Smooth muscle cell (in vitro differentiated cells): Measurements from ENCODE around the gene USP9X. TPM values are rescaled to one million over a fixed set of nuclear protein-coding genes. Genes with fewer than 3 reads are reported as not detected.

Experiments
- DNase-seq: peaks from one replicate; lab custom pipeline; 2025; ENCODE audit not compliant: unreplicated experiment; lab: John Stamatoyannopoulos, UW
- H2AFZ ChIP-seq: fragments of 200-600 bp; sonication (generic); 2 replicates; pipeline ENCODE4 v1.6.0; 2016; ENCODE audit warnings: antibody characterized with exemption, low read depth, mild to moderate bottlenecking
- H3F3A ChIP-seq: fragments of 200-600 bp; sonication (generic); 2 replicates; pipeline ENCODE4 v1.6.0; 2017; ENCODE audit warnings: antibody characterized with exemption, low read depth
- H3K27ac ChIP-seq: fragments of 200-600 bp; sonication (generic); 2 replicates; pipeline ENCODE4 v1.5.1; 2016; ENCODE audit warnings: low read depth, mild to moderate bottlenecking
- H3K27me3 ChIP-seq: fragments of 200-600 bp; sonication (generic); 2 replicates; pipeline ENCODE4 v1.6.1; 2016; ENCODE audit warnings: low read depth, mild to moderate bottlenecking
- H3K36me3 ChIP-seq: fragments of 200-600 bp; sonication (generic); 2 replicates; pipeline ENCODE4 v1.5.1; 2016; ENCODE audit warnings: low read depth
- H3K4me1 ChIP-seq: fragments of 200-600 bp; sonication (generic); 2 replicates; pipeline ENCODE4 v1.5.1; 2016; ENCODE audit warnings: low read depth
- H3K4me2 ChIP-seq: fragments of 200-600 bp; sonication (generic); 2 replicates; pipeline ENCODE4 v1.6.0; 2016; ENCODE audit warnings: mild to moderate bottlenecking
- H3K4me3 ChIP-seq: fragments of 200-600 bp; sonication (generic); 2 replicates; pipeline ENCODE4 v1.5.1; 2016; ENCODE audit warnings: mild to moderate bottlenecking
- H3K79me2 ChIP-seq: fragments of 200-600 bp; sonication (generic); 2 replicates; pipeline ENCODE4 v1.6.0; 2016; ENCODE audit warnings: low read depth, mild to moderate bottlenecking
- H3K9ac ChIP-seq: fragments of 200-600 bp; sonication (generic); 2 replicates; pipeline ENCODE4 v1.6.0; 2016; ENCODE audit warnings: low read depth
- H3K9me3 ChIP-seq: fragments of 200-600 bp; sonication (generic); replicated peaks from 2 replicates; pipeline ENCODE4 v1.5.1; 2016; ENCODE audit warnings: low read depth
- H4K20me1 ChIP-seq: fragments of 200-600 bp; sonication (generic); 2 replicates; pipeline ENCODE4 v1.6.0; 2016; ENCODE audit warnings: low read depth
- CTCF ChIP-seq: fragments of 200-600 bp; sonication (generic); IDR thresholded peaks from 2 replicates; pipeline ENCODE4 v1.5.1; 2017; ENCODE audit warnings: borderline replicate concordance, mild to moderate bottlenecking, antibody characterized with exemption; ENCODE audit not compliant: insufficient read depth, poor library complexity, severe bottlenecking
- WGBS: methylation state at CpG from one replicate; pipeline ENCODE4 v1.1.7; 2016; ENCODE audit warnings: low lambda C conversion rate; 5-methylcytosine and 5-hydroxymethylcytosine counted together
- polyA plus RNA-seq: library from polyadenylated mRNA; unstranded; fragments of >200 nt; fragmentation: Nextera tagmentation; extraction: Ambion mirVana; gene quantifications from 2 replicates; pipeline ENCODE4 v1.2.1, GENCODE V29; 2016
- total RNA-seq: library from RNA; depleted of rRNA; stranded (reverse); fragments of >200 nt; gene quantifications from 2 replicates; pipeline ENCODE4 v1.2.3, GENCODE V29; 2014

Gene USP9X
- total and polyA plus RNA-seq, 2 experiments from 2014 or later = 26.0 to 98.0 TPM

- peak overlapping the region; percentile 100 for H3K27ac ChIP-seq
- H3K9ac ChIP-seq = peak overlapping the region; percentile 100
- WGBS = 34% methylated on average over 55 of the region's 58 CpGs
- H3K4me3 ChIP-seq = peak overlapping the region; percentile 65
- no peaks in the 10 kb centered on the region for H3F3A ChIP-seq
- H3K36me3 ChIP-seq = no peaks in the 10 kb centered on the region
- H3K9me3 ChIP-seq = no peaks in the 10 kb centered on the region
- H4K20me1 ChIP-seq = peaks cover 37% of the 10 kb centered on the region
- TF ChIP-seq CTCF = no peak
- H3K79me2 ChIP-seq = peaks cover 40% of the 10 kb centered on the region
- peak overlapping the region; percentile 93 for H3K4me2 ChIP-seq
- peaks cover 12% of the 10 kb centered on the region for H3K4me1 ChIP-seq
- no peaks in the 10 kb centered on the region for H3K27me3 ChIP-seq
- peak overlapping the region; percentile 85 for H2AFZ ChIP-seq
- DNase-seq = peak; percentile 87
Observed at GRCh38 chrX:41084044-41084892, 977 bp upstream of the USP9X start.

GRCh38 chrX:41085512-41085877, 250 bp downstream of the USP9X start:
- Histone ChIP-seq H3K27ac (peak overlapping the region; percentile 100), H3F3A (no peaks in the 10 kb centered on the region), H3K4me1 (peaks cover 19% of the 10 kb centered on the region), H3K79me2 (peaks cover 52% of the 10 kb centered on the region), H3K27me3 (no peaks in the 10 kb centered on the region), H3K4me2 (peak overlapping the region; percentile 93), H3K36me3 (no peaks in the 10 kb centered on the region), H2AFZ (no peak overlapping the region), H3K9ac (peak overlapping the region; percentile 100), H3K4me3 (peak overlapping the region; percentile 65), H3K9me3 (no peaks in the 10 kb centered on the region), H4K20me1 (peaks cover 50% of the 10 kb centered on the region)
- WGBS = 30% methylated on average over 28 of the region's 39 CpGs
- no peak for DNase-seq
- no peak for TF ChIP-seq CTCF

GRCh38 chrX:41085878-41086626, 807 bp downstream of the USP9X start:
- Histone ChIP-seq H4K20me1 (peaks cover 55% of the 10 kb centered on the region), H3K4me2 (peak overlapping the region; percentile 93), H3K27ac (peak overlapping the region; percentile 100), H3F3A (no peaks in the 10 kb centered on the region), H3K9me3 (no peaks in the 10 kb centered on the region), H3K36me3 (no peaks in the 10 kb centered on the region), H2AFZ (no peak overlapping the region), H3K4me1 (peaks cover 24% of the 10 kb centered on the region), H3K4me3 (peak overlapping the region; percentile 65), H3K27me3 (no peaks in the 10 kb centered on the region), H3K9ac (peak overlapping the region; percentile 100), H3K79me2 (peaks cover 58% of the 10 kb centered on the region)
- TF ChIP-seq CTCF = no peak
- peak; percentile 8 for DNase-seq
- WGBS = 30% methylated on average over 38 of the region's 71 CpGs
